ENCODE results near the gene ZNF398. TPM values are rescaled to one million over a fixed set of nuclear protein-coding genes. Genes with fewer than 3 reads are reported as not detected.
A peak's percentile ranks its signal among the peaks of the same experiment; 100 is the strongest.

ZNF398 gene
- 10 to 100 TPM in 6 of 8 experiments, 1 to 10 TPM in 2; 5.4 to 14.5 (median 10.8) TPM for total RNA-seq

- Histone ChIP-seq H3K4me3 (peak within 1 kb of the TSS; percentile 76 to 98 (median 94)), H3K27ac (peak within 1 kb of the TSS; percentile 87 to 88), H3K4me1 (replicated peaks in 1 of 2) (peaks cover 13 to 20% of the 10 kb centered on the region in 2 donors)
- 0 to 29% (median 6%) methylated on average over 1 to 18 of the region's 79 CpGs; no CpG with 5 or more reads in 2 of the 10 experiments for WGBS, 10 experiments
- in situ Hi-C loops (cut with MboI; ENCODE audit: low pct_unique_long_range_greater_than_20kb in 2 of 9, low sequenced_read_pairs in 9 of 9, unreplicated experiment in 9 of 9), result no loop called here
- ATAC-seq (replicated peaks in 6 of 8), result peak; percentile 75 to 88 (median 85)
Measured at GRCh38 chr7:149147072-149147751, at the start of gene ZNF398. ZNF398 (plus strand) TSS chr7:149147453; CDS start chr7:149147743, 290 bp downstream.

GRCh38 chr7:149099058-149099457 is 48.2 kb upstream of the ZNF398 start:
- Histone ChIP-seq H3K27ac (no peak overlapping the region), H3K4me3 (no peak overlapping the region), H3K4me1 (replicated peaks in 1 of 2) (no peaks in the 10 kb centered on the region)
- 29 to 100% (median 82%) methylated on average over 1 to 4 of the region's 6 CpGs; no CpG with 5 or more reads in 3 of the 10 experiments for WGBS, 10 experiments
- no peak for ATAC-seq (replicated peaks in 6 of 8)
- in situ Hi-C loops (cut with MboI; ENCODE audit: low pct_unique_long_range_greater_than_20kb in 2 of 9, low sequenced_read_pairs in 9 of 9, unreplicated experiment in 9 of 9), result no loop called here

GRCh38 chr7:149100821-149101220 is 46.4 kb upstream of the ZNF398 start:
- no peak for ATAC-seq (replicated peaks in 6 of 8)
- H3K27ac ChIP-seq, result no peak overlapping the region
- in situ Hi-C loops (cut with MboI; ENCODE audit: low pct_unique_long_range_greater_than_20kb in 2 of 9, low sequenced_read_pairs in 9 of 9, unreplicated experiment in 9 of 9), result no loop called here
- H3K4me3 ChIP-seq, result no peak overlapping the region
- 60 to 88% (median 80%) methylated on average over 1 to 2 of the region's 2 CpGs; no CpG with 5 or more reads in 5 of the 10 experiments for WGBS, 10 experiments
- no peaks in the 10 kb centered on the region for H3K4me1 ChIP-seq (replicated peaks in 1 of 2)

GRCh38 chr7:149102666-149103065 is 44.6 kb upstream of the ZNF398 start:
- ATAC-seq (replicated peaks in 6 of 8), result no peak
- Histone ChIP-seq H3K4me3 (no peak overlapping the region), H3K4me1 (replicated peaks in 1 of 2) (no peaks in the 10 kb centered on the region), H3K27ac (no peak overlapping the region)
- in situ Hi-C loops (cut with MboI; ENCODE audit: low pct_unique_long_range_greater_than_20kb in 2 of 9, low sequenced_read_pairs in 9 of 9, unreplicated experiment in 9 of 9), result no loop called here
- WGBS, 10 experiments, result 0 to 90% (median 60%) methylated on average over 1 of the region's 1 CpG; no CpG with 5 or more reads in 3 of the 10 experiments

GRCh38 chr7:149103424-149103823 is 43.8 kb upstream of the ZNF398 start:
- no peaks in the 10 kb centered on the region for H3K4me1 ChIP-seq (replicated peaks in 1 of 2)
- no peak overlapping the region for H3K27ac ChIP-seq
- no peak overlapping the region for H3K4me3 ChIP-seq
- ATAC-seq (replicated peaks in 6 of 8), result no peak
- in situ Hi-C loops (cut with MboI; ENCODE audit: low pct_unique_long_range_greater_than_20kb in 2 of 9, low sequenced_read_pairs in 9 of 9, unreplicated experiment in 9 of 9), result no loop called here
- 80 to 100% (median 88%) methylated on average over 1 to 5 of the region's 9 CpGs; no CpG with 5 or more reads in 4 of the 10 experiments for WGBS, 10 experiments

GRCh38 chr7:149104214-149104613 is 43.0 kb upstream of the ZNF398 start:
- no peak for ATAC-seq (replicated peaks in 6 of 8)

GRCh38 chr7:149104749-149105148 is 42.5 kb upstream of the ZNF398 start:
- H3K4me3 ChIP-seq, result no peak overlapping the region
- no peak for ATAC-seq (replicated peaks in 6 of 8)
- no peak overlapping the region for H3K27ac ChIP-seq
- in situ Hi-C loops (cut with MboI; ENCODE audit: low pct_unique_long_range_greater_than_20kb in 2 of 9, low sequenced_read_pairs in 9 of 9, unreplicated experiment in 9 of 9), result no loop called here
- WGBS, 10 experiments, result 88 to 100% (median 93%) methylated on average over 1 to 8 of the region's 25 CpGs; no CpG with 5 or more reads in 5 of the 10 experiments
- H3K4me1 ChIP-seq (replicated peaks in 1 of 2), result no peaks in the 10 kb centered on the region

More at GRCh38 chr7:149104214-149104613, 43.0 kb upstream of the ZNF398 start:
- Histone ChIP-seq H3K4me3 (no peak overlapping the region), H3K27ac (no peak overlapping the region), H3K4me1 (replicated peaks in 1 of 2) (no peaks in the 10 kb centered on the region)
- in situ Hi-C loops (cut with MboI; ENCODE audit: low pct_unique_long_range_greater_than_20kb in 2 of 9, low sequenced_read_pairs in 9 of 9, unreplicated experiment in 9 of 9), result no loop called here
- 80 to 100% (median 92%) methylated on average over 1 to 19 of the region's 35 CpGs; no CpG with 5 or more reads in 4 of the 10 experiments for WGBS, 10 experiments

GRCh38 chr7:149109969-149110368 is 37.3 kb upstream of the ZNF398 start:
- no peak overlapping the region for H3K4me3 ChIP-seq
- no peaks in the 10 kb centered on the region for H3K4me1 ChIP-seq (replicated peaks in 1 of 2)
- 85 to 100% (median 95%) methylated on average over 1 to 9 of the region's 12 CpGs; no CpG with 5 or more reads in 4 of the 10 experiments for WGBS, 10 experiments
- no peak overlapping the region for H3K27ac ChIP-seq
- in situ Hi-C loops (cut with MboI; ENCODE audit: low pct_unique_long_range_greater_than_20kb in 2 of 9, low sequenced_read_pairs in 9 of 9, unreplicated experiment in 9 of 9), result no loop called here
- no peak for ATAC-seq (replicated peaks in 6 of 8)

- WGBS, 10 experiments, result 0 to 8% (median 3%) methylated on average over 2 to 13 of the region's 21 CpGs
- H3K4me1 ChIP-seq (replicated peaks in 1 of 2), result peaks cover 6 to 9% of the 10 kb centered on the region in 2 donors
- in situ Hi-C loops (cut with MboI; ENCODE audit: low pct_unique_long_range_greater_than_20kb in 2 of 9, low sequenced_read_pairs in 9 of 9, unreplicated experiment in 9 of 9), result no loop called here
- peak overlapping the region; percentile 77 to 99 (median 94) for H3K4me3 ChIP-seq
- no peak for ATAC-seq (replicated peaks in 6 of 8)
- peak overlapping the region; percentile 88 to 95 for H3K27ac ChIP-seq
Measured at GRCh38 chr7:149125189-149125862, 21.9 kb upstream of the ZNF398 start.

GRCh38 chr7:149125863-149126661 is 21.2 kb upstream of the ZNF398 start, which contains the start of gene ZNF425:
ZNF425 (minus strand) TSS chr7:149126324; CDS start chr7:149126213, 111 bp downstream.
- peak within 1 kb of the TSS; percentile 88 to 95 for H3K27ac ChIP-seq
- peak within 1 kb of the TSS; percentile 77 to 99 (median 94) for H3K4me3 ChIP-seq
- peak; percentile 65 to 88 (median 82) for ATAC-seq (replicated peaks in 6 of 8)
- in situ Hi-C loops (cut with MboI; ENCODE audit: low pct_unique_long_range_greater_than_20kb in 2 of 9, low sequenced_read_pairs in 9 of 9, unreplicated experiment in 9 of 9), result no loop called here
- H3K4me1 ChIP-seq (replicated peaks in 1 of 2), result peaks cover 6 to 9% of the 10 kb centered on the region in 2 donors
- WGBS, 10 experiments, result 0% methylated on average over 1 to 8 of the region's 72 CpGs; no CpG with 5 or more reads in 7 of the 10 experiments

- in situ Hi-C loops (cut with MboI; ENCODE audit: low pct_unique_long_range_greater_than_20kb in 2 of 9, low sequenced_read_pairs in 9 of 9, unreplicated experiment in 9 of 9), result no loop called here
Measured at GRCh38 chr7:149126662-149127266, 20.5 kb upstream of the ZNF398 start.

GRCh38 chr7:149130572-149131198 is 16.6 kb upstream of the ZNF398 start:
- in situ Hi-C loops (cut with MboI; ENCODE audit: low pct_unique_long_range_greater_than_20kb in 2 of 9, low sequenced_read_pairs in 9 of 9, unreplicated experiment in 9 of 9), result no loop called here
- ATAC-seq (replicated peaks in 6 of 8), result no peak
- WGBS, 10 experiments, result 70 to 100% (median 97%) methylated on average over 1 to 5 of the region's 5 CpGs

More at GRCh38 chr7:149126662-149127266, 20.5 kb upstream of the ZNF398 start:
- ATAC-seq (replicated peaks in 6 of 8), result peak; percentile 43 to 61 (median 50)
- peaks cover 6 to 9% of the 10 kb centered on the region in 2 donors for H3K4me1 ChIP-seq (replicated peaks in 1 of 2)
- WGBS, 10 experiments, result 0 to 3% (median 0%) methylated on average over 1 to 12 of the region's 48 CpGs; no CpG with 5 or more reads in 4 of the 10 experiments
- H3K4me3 ChIP-seq, result peak overlapping the region; percentile 77 to 99 (median 94)
- peak overlapping the region; percentile 88 to 95 for H3K27ac ChIP-seq

More at GRCh38 chr7:149130572-149131198, 16.6 kb upstream of the ZNF398 start:
- Histone ChIP-seq H3K27ac (no peak overlapping the region), H3K4me3 (no peak overlapping the region), H3K4me1 (replicated peaks in 1 of 2) (peaks cover 6% of the 10 kb centered on the region in 2 donors)

All from motor neuron (in vitro differentiated cells).